Left ventricle myocardium inferior (tissue), 1 donor: Measurements from ENCODE around the gene EDA. TPM values are rescaled to one million over a fixed set of nuclear protein-coding genes. Genes with fewer than 3 reads are reported as not detected.

Experiments
- DNase-seq: peaks from one replicate; pipeline ENCODE4 v3.0.0-alpha.2; 2020
- H3K27ac ChIP-seq: fragments of 200-600 bp; replicated peaks from 2 replicates; pipeline ENCODE4 v1.8.0; 2021
- H3K27me3 ChIP-seq: fragments of 200-600 bp; 2 replicates; pipeline ENCODE4 v1.8.0; 2021; ENCODE audit warnings: low read depth
- H3K36me3 ChIP-seq: fragments of 200-600 bp; 2 replicates; pipeline ENCODE4 v1.8.0; 2021
- H3K4me1 ChIP-seq: fragments of 200-600 bp; 2 replicates; pipeline ENCODE4 v1.8.0; 2021
- H3K4me3 ChIP-seq: fragments of 200-600 bp; 2 replicates; pipeline ENCODE4 v1.8.0; 2021; ENCODE audit warnings: mild to moderate bottlenecking, moderate library complexity
- H3K9me3 ChIP-seq: fragments of 200-600 bp; replicated peaks from 2 replicates; pipeline ENCODE4 v1.8.0; 2021
- CTCF ChIP-seq: fragments of 200-600 bp; IDR thresholded peaks from 2 replicates; pipeline ENCODE4 v1.8.0; 2021; ENCODE audit warnings: antibody characterized with exemption, mild to moderate bottlenecking, borderline replicate concordance
- intact Hi-C: fragments of 100-400 bp; cut with micrococcal nuclease; formaldehyde crosslinking; loops from one replicate; pipeline ENCODE4 v1.11.0; 2022
- total RNA-seq: library from RNA; stranded (reverse); fragmentation: NEBNext Ultra II Directional; extraction: Animal tissue kit (Norgen Biotek cat#: 25700); gene quantifications from one replicate; pipeline ENCODE4 v1.2.1, GENCODE V29; 2021
- donor health status: DM: no; HTN: yes; CAD: no; lungs with severe emphysema.

The EDA gene
- total RNA-seq, 1 donor from 2014 or later: 7.3 TPM

DNA sequence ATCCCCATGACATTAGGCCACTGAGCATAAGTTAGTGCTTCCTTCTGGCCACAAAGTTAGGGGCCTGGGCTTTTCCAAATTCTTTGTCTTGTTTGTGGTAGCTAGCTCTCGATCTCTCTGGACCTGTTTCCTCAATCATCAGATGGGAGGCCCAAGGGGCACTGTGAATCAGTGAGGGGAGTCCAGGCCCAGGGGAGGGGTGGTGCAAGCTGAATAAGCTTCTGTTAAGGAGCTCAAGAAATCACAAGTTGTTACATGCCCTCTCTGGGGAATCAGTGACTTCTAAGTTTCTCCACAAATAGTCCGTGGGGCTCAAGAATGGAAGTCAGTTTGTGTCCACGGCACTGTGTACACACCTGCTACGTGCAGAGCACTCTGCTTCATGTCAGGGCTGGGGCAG lies 418.7 kb downstream of the EDA start:
- Histone ChIP-seq H3K9me3 (no peaks in the 10 kb centered on the region), H3K36me3 (no peaks in the 10 kb centered on the region), H3K27ac (no peak overlapping the region), H3K27me3 (no peaks in the 10 kb centered on the region), H3K4me1 (no peaks in the 10 kb centered on the region), H3K4me3 (no peak overlapping the region)
- no peak for DNase-seq
- TF ChIP-seq CTCF: no peak
- intact Hi-C loops: loop anchor here (10.0 kb wide), 1 partner anchor 60 kb away; no protein-coding TSS in a partner anchor

- intact Hi-C loops: loop anchor here (10.0 kb wide), 1 partner anchor 56 kb away; no protein-coding TSS in a partner anchor
- no peak for TF ChIP-seq CTCF
- H3K4me3 ChIP-seq: no peak overlapping the region
- no peaks in the 10 kb centered on the region for H3K27me3 ChIP-seq
- no peaks in the 10 kb centered on the region for H3K4me1 ChIP-seq
- DNase-seq: no peak
- no peaks in the 10 kb centered on the region for H3K36me3 ChIP-seq
- H3K9me3 ChIP-seq: no peaks in the 10 kb centered on the region
- H3K27ac ChIP-seq: no peak overlapping the region
These were observed 422.6 kb downstream of the EDA start for GRCh38 chrX:70038515-70038914.

DNA sequence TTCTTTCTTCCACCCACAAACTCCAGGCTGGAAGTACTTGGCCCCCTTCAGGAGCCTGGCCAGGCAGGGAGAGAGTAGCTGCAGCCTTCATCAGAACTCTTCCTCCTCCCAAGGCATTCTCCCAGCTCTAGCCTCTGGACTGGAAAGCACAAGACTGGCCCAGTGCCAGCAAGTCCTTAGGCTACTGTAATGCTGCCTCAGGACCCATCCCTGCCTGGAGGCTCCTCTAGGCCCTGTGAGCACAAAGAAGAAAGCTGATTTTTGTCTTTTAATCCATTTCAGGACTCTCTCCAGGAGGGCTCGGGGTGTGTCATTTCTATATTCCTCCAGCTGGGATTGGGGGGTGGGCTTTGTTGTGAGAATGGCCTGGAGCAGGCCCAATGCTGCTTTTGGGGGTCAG lies 423.0 kb downstream of the EDA start:
- Histone ChIP-seq H3K27me3 (no peaks in the 10 kb centered on the region), H3K36me3 (no peaks in the 10 kb centered on the region), H3K9me3 (no peaks in the 10 kb centered on the region), H3K27ac (no peak overlapping the region), H3K4me1 (no peaks in the 10 kb centered on the region), H3K4me3 (no peak overlapping the region)
- DNase-seq: no peak
- intact Hi-C loops: loop anchor here (10.0 kb wide), 1 partner anchor 56 kb away; no protein-coding TSS in a partner anchor
- TF ChIP-seq CTCF: no peak

- Histone ChIP-seq H3K9me3 (no peaks in the 10 kb centered on the region), H3K4me3 (no peak overlapping the region), H3K36me3 (no peaks in the 10 kb centered on the region), H3K27me3 (no peaks in the 10 kb centered on the region), H3K4me1 (no peaks in the 10 kb centered on the region), H3K27ac (no peak overlapping the region)
- intact Hi-C loops: loop anchor here (10.0 kb wide), 1 partner anchor 55 kb away; no protein-coding TSS in a partner anchor
- no peak for DNase-seq
- TF ChIP-seq CTCF: no peak
These were observed 423.8 kb downstream of the EDA start for GRCh38 chrX:70039758-70040157.

GRCh38 chrX:70041993-70042392 lies 426.1 kb downstream of the EDA start:
- H3K4me1 ChIP-seq: no peaks in the 10 kb centered on the region
- no peak for TF ChIP-seq CTCF
- H3K4me3 ChIP-seq: no peak overlapping the region
- no peaks in the 10 kb centered on the region for H3K27me3 ChIP-seq
- H3K9me3 ChIP-seq: no peaks in the 10 kb centered on the region
- no peaks in the 10 kb centered on the region for H3K36me3 ChIP-seq
- DNase-seq: no peak
- intact Hi-C loops: no loop called here
- no peak overlapping the region for H3K27ac ChIP-seq
